Fibroblast of mammary gland (primary cell): ENCODE results near the gene GRIA4.

Experiments used
- DNase-seq: peaks from one replicate; pipeline ENCODE4 v3.0.0-alpha.2; 2010; ENCODE audit warnings: low read depth
- H3K4me3 ChIP-seq: 2 replicates; pipeline ENCODE4 v1.5.1; 2011; ENCODE audit warnings: low read depth, mild to moderate bottlenecking, low read length, moderate library complexity; ENCODE audit not compliant: control insufficient read depth
- TF ChIP-seq, protein P1 (sequence below): conservative IDR thresholded peaks from 2 replicates; pipeline ENCODE4 v1.5.1; 2011; ENCODE audit warnings: low read depth, low read length, inconsistent platforms; ENCODE audit not compliant: control insufficient read depth, insufficient read depth

Gene GRIA4

DNA sequence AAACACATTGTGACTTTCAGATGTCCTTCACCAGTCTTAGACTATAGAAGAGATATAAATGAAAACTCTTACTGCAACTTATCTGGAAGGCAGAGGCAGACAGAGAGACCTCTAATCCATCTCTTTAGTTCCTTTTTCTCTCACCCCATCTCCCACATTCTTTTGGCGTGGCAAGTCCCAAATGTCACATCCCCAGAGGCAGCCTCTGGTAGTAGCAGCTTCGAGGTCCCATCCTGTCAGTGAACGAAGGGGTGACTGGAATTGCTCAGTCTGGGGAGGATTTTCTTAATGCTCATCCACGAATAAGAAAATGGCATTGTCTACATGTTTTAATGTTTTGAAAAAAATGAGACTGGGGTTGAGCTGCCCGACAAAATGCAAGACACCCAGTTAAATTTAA lies 201.4 kb downstream of the GRIA4 start:
- TF ChIP-seq, protein P1, sequence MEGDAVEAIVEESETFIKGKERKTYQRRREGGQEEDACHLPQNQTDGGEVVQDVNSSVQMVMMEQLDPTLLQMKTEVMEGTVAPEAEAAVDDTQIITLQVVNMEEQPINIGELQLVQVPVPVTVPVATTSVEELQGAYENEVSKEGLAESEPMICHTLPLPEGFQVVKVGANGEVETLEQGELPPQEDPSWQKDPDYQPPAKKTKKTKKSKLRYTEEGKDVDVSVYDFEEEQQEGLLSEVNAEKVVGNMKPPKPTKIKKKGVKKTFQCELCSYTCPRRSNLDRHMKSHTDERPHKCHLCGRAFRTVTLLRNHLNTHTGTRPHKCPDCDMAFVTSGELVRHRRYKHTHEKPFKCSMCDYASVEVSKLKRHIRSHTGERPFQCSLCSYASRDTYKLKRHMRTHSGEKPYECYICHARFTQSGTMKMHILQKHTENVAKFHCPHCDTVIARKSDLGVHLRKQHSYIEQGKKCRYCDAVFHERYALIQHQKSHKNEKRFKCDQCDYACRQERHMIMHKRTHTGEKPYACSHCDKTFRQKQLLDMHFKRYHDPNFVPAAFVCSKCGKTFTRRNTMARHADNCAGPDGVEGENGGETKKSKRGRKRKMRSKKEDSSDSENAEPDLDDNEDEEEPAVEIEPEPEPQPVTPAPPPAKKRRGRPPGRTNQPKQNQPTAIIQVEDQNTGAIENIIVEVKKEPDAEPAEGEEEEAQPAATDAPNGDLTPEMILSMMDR, result no peak
- H3K4me3 ChIP-seq, result no peak overlapping the region
- no peak for DNase-seq

- no peak overlapping the region for H3K4me3 ChIP-seq
- TF ChIP-seq, protein P1, result no peak
- DNase-seq, result no peak
Observed at GRCh38 chr11:105821372-105821771, 211.5 kb downstream of the GRIA4 start.

GRCh38 chr11:105821781-105822180 lies 211.9 kb downstream of the GRIA4 start:
- no peak for DNase-seq
- TF ChIP-seq, protein P1, result no peak
- no peak overlapping the region for H3K4me3 ChIP-seq

- no peak for DNase-seq
- TF ChIP-seq, protein P1, result no peak
- H3K4me3 ChIP-seq, result no peak overlapping the region
Observed at GRCh38 chr11:105823495-105824033, 213.7 kb downstream of the GRIA4 start.

DNA sequence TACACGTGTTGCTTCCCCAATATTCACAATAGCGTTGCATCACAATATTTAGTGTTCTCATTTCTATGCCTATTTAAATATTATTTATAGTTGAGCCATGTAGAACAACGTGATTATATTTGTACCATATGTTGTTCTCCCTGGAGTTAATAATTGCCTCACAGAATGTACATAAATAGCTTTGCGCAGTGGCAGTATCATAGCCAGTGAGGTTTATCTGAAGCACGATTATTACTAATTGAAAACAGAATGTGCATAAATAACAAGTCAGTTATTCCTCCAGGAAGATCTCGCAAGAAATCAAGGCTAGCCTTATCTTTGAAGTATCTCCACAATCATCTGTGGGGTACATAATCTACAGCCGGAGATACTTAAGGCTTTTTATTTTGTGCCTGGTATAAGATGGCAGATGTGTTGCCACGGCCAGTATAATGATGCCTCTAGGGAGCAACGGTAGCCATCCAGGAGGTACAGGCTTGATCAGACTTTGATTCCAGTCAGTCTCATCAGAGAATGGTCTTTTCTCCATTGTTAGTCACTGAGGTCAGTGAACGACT lies 214.7 kb downstream of the GRIA4 start:
- no peak overlapping the region for H3K4me3 ChIP-seq
- DNase-seq, result no peak
- TF ChIP-seq, protein P1, result no peak

DNA sequence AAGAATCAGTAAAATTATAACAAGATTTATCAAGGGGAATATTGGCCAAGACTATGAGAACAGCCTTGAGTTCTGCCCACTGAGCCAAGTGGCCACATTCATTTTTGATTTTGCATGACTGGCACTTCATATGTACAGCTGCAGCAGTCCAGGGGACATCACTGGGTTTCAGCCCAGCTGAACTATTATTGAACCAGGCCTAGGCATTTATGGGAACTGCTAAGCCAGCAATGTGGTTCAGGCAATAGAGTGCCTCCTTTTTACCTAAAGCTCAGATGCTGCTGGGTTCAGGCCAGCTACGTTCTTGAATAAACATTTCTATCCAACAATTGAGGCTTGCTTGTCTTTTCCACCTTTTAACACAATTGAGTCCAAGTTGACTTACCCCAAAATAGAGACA lies 215.3 kb downstream of the GRIA4 start:
- H3K4me3 ChIP-seq, result no peak overlapping the region
- TF ChIP-seq, protein P1, result no peak
- no peak for DNase-seq
